ENCODE results near the gene SLFNL1.

The SLFNL1 gene

DNA sequence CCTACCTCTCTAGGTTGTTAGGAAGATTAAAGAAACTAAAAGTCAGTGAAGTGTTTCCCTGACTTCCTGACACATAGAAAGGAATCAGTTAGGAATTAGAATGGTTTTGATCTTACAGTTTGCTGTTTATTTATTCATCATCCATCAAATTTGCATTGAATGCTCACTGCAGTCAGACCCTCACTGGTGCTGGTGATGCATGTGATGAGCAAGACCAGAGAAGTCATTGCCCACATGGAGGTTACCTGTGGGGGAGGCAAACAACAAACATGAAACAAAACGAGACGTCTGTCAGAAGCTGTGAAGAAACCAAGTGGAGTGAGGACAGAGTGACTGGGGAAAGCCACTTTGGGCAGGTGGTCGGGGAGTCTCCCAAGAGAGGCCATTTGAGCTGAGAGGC, 35.6 kb downstream of the SLFNL1 start:
- Histone ChIP-seq H3K9ac (ENCODE audit: insufficient read length, low read depth) (no peak overlapping the region), H3K36me3 (ENCODE audit: insufficient read depth, insufficient read length, low read length) (peaks cover 98% of the 10 kb centered on the region), H3K4me3 (ENCODE audit: insufficient read length, low read depth) (no peak overlapping the region), H3K9me3 (ENCODE audit: insufficient read depth, low read length) (no peaks in the 10 kb centered on the region), H3K4me1 (ENCODE audit: insufficient read depth, insufficient read length) (no peaks in the 10 kb centered on the region), H3K27me3 (ENCODE audit: insufficient read depth, insufficient read length) (no peaks in the 10 kb centered on the region)
- TF ChIP-seq YY1 (IDR thresholded peaks at IDR 0.05; ENCODE audit: insufficient read depth, insufficient read length) (no peak), ZNF274 (IDR thresholded peaks at IDR 0.05; ENCODE audit: low read depth, low read length) (no peak), SUZ12 (IDR thresholded peaks at IDR 0.05; ENCODE audit: extremely low read depth, insufficient read depth, insufficient read length) (no peak)
- no peak for DNase-seq (ENCODE audit: low read depth, low spot score)

- Histone ChIP-seq H3K4me1 (ENCODE audit: insufficient read depth, insufficient read length) (no peaks in the 10 kb centered on the region), H3K9ac (ENCODE audit: insufficient read length, low read depth) (no peak overlapping the region), H3K27me3 (ENCODE audit: insufficient read depth, insufficient read length) (no peaks in the 10 kb centered on the region), H3K9me3 (ENCODE audit: insufficient read depth, low read length) (no peaks in the 10 kb centered on the region), H3K36me3 (ENCODE audit: insufficient read depth, insufficient read length, low read length) (peaks cover 96% of the 10 kb centered on the region), H3K4me3 (ENCODE audit: insufficient read length, low read depth) (no peak overlapping the region)
- no peak for DNase-seq (ENCODE audit: low read depth, low spot score)
- TF ChIP-seq ZNF274 (IDR thresholded peaks at IDR 0.05; ENCODE audit: low read depth, low read length) (no peak), SUZ12 (IDR thresholded peaks at IDR 0.05; ENCODE audit: extremely low read depth, insufficient read depth, insufficient read length) (no peak), YY1 (IDR thresholded peaks at IDR 0.05; ENCODE audit: insufficient read depth, insufficient read length) (no peak)
These were observed 36.4 kb downstream of the SLFNL1 start for GRCh38 chr1:40985161-40985560.

DNA sequence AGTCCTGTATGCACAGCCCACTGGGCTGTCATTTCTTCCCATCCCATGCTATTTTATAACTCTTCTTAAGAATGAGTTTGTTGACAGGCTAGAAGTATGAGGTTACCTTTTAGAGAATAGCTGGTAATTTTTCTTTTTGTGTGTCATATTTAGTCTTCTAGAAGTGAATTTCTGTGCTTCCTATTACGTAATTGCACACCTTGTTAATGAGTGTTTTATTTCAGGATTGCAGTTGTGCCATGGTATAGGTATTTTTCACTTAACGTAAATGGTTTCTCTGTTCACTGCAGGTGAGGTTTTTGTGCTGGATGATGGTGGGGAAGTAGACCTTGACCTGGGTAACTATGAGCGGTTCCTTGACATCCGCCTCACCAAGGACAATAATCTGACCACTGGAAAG, 37.0 kb downstream of the SLFNL1 start:
- TF ChIP-seq YY1 (IDR thresholded peaks at IDR 0.05; ENCODE audit: insufficient read depth, insufficient read length) (no peak), ZNF274 (IDR thresholded peaks at IDR 0.05; ENCODE audit: low read depth, low read length) (no peak), SUZ12 (IDR thresholded peaks at IDR 0.05; ENCODE audit: extremely low read depth, insufficient read depth, insufficient read length) (no peak)
- Histone ChIP-seq H3K4me1 (ENCODE audit: insufficient read depth, insufficient read length) (no peaks in the 10 kb centered on the region), H3K4me3 (ENCODE audit: insufficient read length, low read depth) (no peak overlapping the region), H3K27me3 (ENCODE audit: insufficient read depth, insufficient read length) (no peaks in the 10 kb centered on the region), H3K36me3 (ENCODE audit: insufficient read depth, insufficient read length, low read length) (peaks cover 90% of the 10 kb centered on the region), H3K9me3 (ENCODE audit: insufficient read depth, low read length) (no peaks in the 10 kb centered on the region), H3K9ac (ENCODE audit: insufficient read length, low read depth) (no peak overlapping the region)
- DNase-seq (ENCODE audit: low read depth, low spot score): no peak

GRCh38 chr1:40984066-40984465, 37.5 kb downstream of the SLFNL1 start:
- Histone ChIP-seq H3K9ac (ENCODE audit: insufficient read length, low read depth) (no peak overlapping the region), H3K9me3 (ENCODE audit: insufficient read depth, low read length) (no peaks in the 10 kb centered on the region), H3K27me3 (ENCODE audit: insufficient read depth, insufficient read length) (no peaks in the 10 kb centered on the region), H3K36me3 (ENCODE audit: insufficient read depth, insufficient read length, low read length) (peaks cover 85% of the 10 kb centered on the region), H3K4me3 (ENCODE audit: insufficient read length, low read depth) (no peak overlapping the region), H3K4me1 (ENCODE audit: insufficient read depth, insufficient read length) (no peaks in the 10 kb centered on the region)
- no peak for DNase-seq (ENCODE audit: low read depth, low spot score)
- TF ChIP-seq SUZ12 (IDR thresholded peaks at IDR 0.05; ENCODE audit: extremely low read depth, insufficient read depth, insufficient read length): no peak
- no peak for TF ChIP-seq ZNF274 (IDR thresholded peaks at IDR 0.05; ENCODE audit: low read depth, low read length)
- TF ChIP-seq YY1 (IDR thresholded peaks at IDR 0.05; ENCODE audit: insufficient read depth, insufficient read length): no peak

DNA sequence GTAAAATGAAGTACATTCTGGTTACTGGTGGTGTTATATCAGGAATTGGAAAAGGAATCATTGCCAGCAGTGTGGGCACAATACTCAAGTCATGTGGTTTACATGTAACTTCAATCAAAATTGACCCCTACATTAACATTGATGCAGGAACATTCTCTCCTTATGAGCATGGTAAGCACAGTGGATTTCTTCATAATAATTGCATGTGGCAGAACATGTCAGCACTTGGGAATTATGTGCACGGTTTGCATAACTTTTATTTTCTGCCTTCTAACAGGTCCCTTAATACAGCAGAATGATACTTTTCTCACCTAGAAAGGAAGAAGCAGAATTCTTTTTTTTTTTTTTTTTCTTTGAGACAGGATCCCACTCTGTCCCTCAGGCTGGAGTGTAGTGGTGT, 38.2 kb downstream of the SLFNL1 start:
- Histone ChIP-seq H3K36me3 (ENCODE audit: insufficient read depth, insufficient read length, low read length) (peaks cover 78% of the 10 kb centered on the region), H3K27me3 (ENCODE audit: insufficient read depth, insufficient read length) (no peaks in the 10 kb centered on the region), H3K9ac (ENCODE audit: insufficient read length, low read depth) (no peak overlapping the region), H3K4me3 (ENCODE audit: insufficient read length, low read depth) (no peak overlapping the region), H3K9me3 (ENCODE audit: insufficient read depth, low read length) (no peaks in the 10 kb centered on the region), H3K4me1 (ENCODE audit: insufficient read depth, insufficient read length) (no peaks in the 10 kb centered on the region)
- no peak for DNase-seq (ENCODE audit: low read depth, low spot score)
- TF ChIP-seq YY1 (IDR thresholded peaks at IDR 0.05; ENCODE audit: insufficient read depth, insufficient read length) (no peak), SUZ12 (IDR thresholded peaks at IDR 0.05; ENCODE audit: extremely low read depth, insufficient read depth, insufficient read length) (no peak), ZNF274 (IDR thresholded peaks at IDR 0.05; ENCODE audit: low read depth, low read length) (no peak)

DNA sequence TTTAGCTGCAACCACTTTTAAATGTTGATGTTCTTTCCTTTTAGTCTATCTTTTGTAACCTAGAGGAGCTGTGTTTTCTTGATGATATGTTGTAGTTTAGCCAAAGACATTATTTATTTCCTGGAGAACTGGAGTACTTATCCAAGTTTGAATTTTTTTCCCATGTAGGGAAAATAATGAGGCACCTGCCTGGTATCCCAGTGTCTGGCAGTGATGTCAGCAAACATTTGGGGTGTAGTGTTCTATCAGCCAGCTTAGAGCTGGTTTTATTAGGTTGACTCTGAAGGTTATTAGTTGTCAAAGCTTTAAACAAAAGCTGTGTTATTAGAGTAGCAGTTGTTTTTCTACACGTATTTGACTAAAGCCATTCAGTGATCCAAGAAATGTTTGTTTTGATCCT, 38.8 kb downstream of the SLFNL1 start:
- no peak for DNase-seq (ENCODE audit: low read depth, low spot score)
- no peak overlapping the region for H3K4me3 ChIP-seq (ENCODE audit: insufficient read length, low read depth)

GRCh38 chr1:40981691-40982448, 39.7 kb downstream of the SLFNL1 start:
- H3K9me3 ChIP-seq (ENCODE audit: insufficient read depth, low read length): no peaks in the 10 kb centered on the region
- peaks cover 64% of the 10 kb centered on the region for H3K36me3 ChIP-seq (ENCODE audit: insufficient read depth, insufficient read length, low read length)
- H3K9ac ChIP-seq (ENCODE audit: insufficient read length, low read depth): peak overlapping the region; percentile 1
- no peaks in the 10 kb centered on the region for H3K4me1 ChIP-seq (ENCODE audit: insufficient read depth, insufficient read length)
- no peak for TF ChIP-seq ZNF274 (IDR thresholded peaks at IDR 0.05; ENCODE audit: low read depth, low read length)
- TF ChIP-seq YY1 (IDR thresholded peaks at IDR 0.05; ENCODE audit: insufficient read depth, insufficient read length): no peak
- TF ChIP-seq SUZ12 (IDR thresholded peaks at IDR 0.05; ENCODE audit: extremely low read depth, insufficient read depth, insufficient read length): no peak
- H3K27me3 ChIP-seq (ENCODE audit: insufficient read depth, insufficient read length): no peaks in the 10 kb centered on the region
- no peak for DNase-seq (ENCODE audit: low read depth, low spot score)
- no peak overlapping the region for H3K4me3 ChIP-seq (ENCODE audit: insufficient read length, low read depth)

More for the DNA sequence above, 38.8 kb downstream of the SLFNL1 start:
- Histone ChIP-seq H3K36me3 (ENCODE audit: insufficient read depth, insufficient read length, low read length) (peaks cover 72% of the 10 kb centered on the region), H3K9me3 (ENCODE audit: insufficient read depth, low read length) (no peaks in the 10 kb centered on the region), H3K9ac (ENCODE audit: insufficient read length, low read depth) (no peak overlapping the region), H3K27me3 (ENCODE audit: insufficient read depth, insufficient read length) (no peaks in the 10 kb centered on the region), H3K4me1 (ENCODE audit: insufficient read depth, insufficient read length) (no peaks in the 10 kb centered on the region)
- TF ChIP-seq YY1 (IDR thresholded peaks at IDR 0.05; ENCODE audit: insufficient read depth, insufficient read length) (no peak), SUZ12 (IDR thresholded peaks at IDR 0.05; ENCODE audit: extremely low read depth, insufficient read depth, insufficient read length) (no peak), ZNF274 (IDR thresholded peaks at IDR 0.05; ENCODE audit: low read depth, low read length) (no peak)

Data from NT2/D1 (cell line).